ENCODE results near the gene TUBB2B. TPM values are rescaled to one million over a fixed set of nuclear protein-coding genes. Genes with fewer than 3 reads are reported as not detected.

The TUBB2B gene
- total RNA-seq, 1 experiment from 2014 or later: 0.86 TPM

DNA sequence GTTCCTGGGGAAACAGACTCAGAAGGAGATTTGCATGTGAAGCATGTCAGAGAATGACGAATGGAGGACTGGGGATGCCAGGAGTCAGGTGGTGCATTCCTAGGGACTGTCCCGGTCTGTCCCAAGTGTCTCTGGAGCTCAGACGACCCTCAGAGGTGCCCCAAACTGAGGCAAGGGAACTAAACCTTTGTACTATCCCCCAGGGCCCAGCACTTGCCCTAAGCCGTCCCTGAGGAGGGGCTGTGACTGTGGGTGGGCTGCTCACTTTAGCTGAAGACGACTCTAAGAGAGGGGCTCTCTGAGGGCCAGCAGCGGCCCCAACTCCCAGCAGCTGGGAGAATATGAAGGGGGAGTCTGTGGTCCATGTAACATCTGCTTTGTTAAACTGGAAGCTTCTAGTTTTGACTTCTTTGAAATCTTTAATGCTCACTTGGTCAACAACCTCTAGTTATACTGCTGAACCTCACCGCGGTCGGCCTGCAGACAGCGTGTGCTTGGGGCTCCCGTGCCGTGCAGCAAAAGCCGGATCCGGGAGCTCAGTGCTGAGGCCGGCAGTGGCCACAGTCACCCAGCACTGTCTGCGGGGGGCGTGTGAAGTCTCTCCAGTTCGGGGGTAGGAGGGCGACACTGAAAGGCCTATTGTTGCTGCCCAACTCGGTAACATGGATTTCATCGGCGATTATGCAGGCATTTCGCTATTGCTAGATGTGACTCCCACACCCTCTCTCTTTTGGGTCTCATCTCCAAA lies 34.2 kb downstream of the TUBB2B start:
- ChIA-PET CTCF (no interaction called here), POLR2A (no interaction called here), RAD21 (ENCODE audit: low non-redundant PET in 1 of 2, low total read pairs in 2 of 2, uncharacterized antibody in 2 of 2, unreplicated experiment in 2 of 2) (no interaction called here)
- BruUV-seq (replicated peaks): no TSS peak
- H3K27ac ChIP-seq (ENCODE audit: low read depth, low read length): no peak overlapping the region
- H2AFZ ChIP-seq (ENCODE audit: low read depth, low read length, poor library complexity, severe bottlenecking): no peak overlapping the region
- no peaks in the 10 kb centered on the region for H3K79me2 ChIP-seq (ENCODE audit: insufficient read depth, low read length)
- TF ChIP-seq SRF (IDR thresholded peaks at IDR 0.05; ENCODE audit: low read depth): no peak
- TF ChIP-seq RAD21 (IDR thresholded peaks at IDR 0.05; ENCODE audit: low read depth): no peak
- TF ChIP-seq EZH2phosphoT487 (IDR thresholded peaks at IDR 0.05; ENCODE audit: borderline replicate concordance): no peak
- TF ChIP-seq CEBPB (IDR thresholded peaks at IDR 0.05; ENCODE audit: low read depth): no peak
- TF ChIP-seq, protein P1, sequence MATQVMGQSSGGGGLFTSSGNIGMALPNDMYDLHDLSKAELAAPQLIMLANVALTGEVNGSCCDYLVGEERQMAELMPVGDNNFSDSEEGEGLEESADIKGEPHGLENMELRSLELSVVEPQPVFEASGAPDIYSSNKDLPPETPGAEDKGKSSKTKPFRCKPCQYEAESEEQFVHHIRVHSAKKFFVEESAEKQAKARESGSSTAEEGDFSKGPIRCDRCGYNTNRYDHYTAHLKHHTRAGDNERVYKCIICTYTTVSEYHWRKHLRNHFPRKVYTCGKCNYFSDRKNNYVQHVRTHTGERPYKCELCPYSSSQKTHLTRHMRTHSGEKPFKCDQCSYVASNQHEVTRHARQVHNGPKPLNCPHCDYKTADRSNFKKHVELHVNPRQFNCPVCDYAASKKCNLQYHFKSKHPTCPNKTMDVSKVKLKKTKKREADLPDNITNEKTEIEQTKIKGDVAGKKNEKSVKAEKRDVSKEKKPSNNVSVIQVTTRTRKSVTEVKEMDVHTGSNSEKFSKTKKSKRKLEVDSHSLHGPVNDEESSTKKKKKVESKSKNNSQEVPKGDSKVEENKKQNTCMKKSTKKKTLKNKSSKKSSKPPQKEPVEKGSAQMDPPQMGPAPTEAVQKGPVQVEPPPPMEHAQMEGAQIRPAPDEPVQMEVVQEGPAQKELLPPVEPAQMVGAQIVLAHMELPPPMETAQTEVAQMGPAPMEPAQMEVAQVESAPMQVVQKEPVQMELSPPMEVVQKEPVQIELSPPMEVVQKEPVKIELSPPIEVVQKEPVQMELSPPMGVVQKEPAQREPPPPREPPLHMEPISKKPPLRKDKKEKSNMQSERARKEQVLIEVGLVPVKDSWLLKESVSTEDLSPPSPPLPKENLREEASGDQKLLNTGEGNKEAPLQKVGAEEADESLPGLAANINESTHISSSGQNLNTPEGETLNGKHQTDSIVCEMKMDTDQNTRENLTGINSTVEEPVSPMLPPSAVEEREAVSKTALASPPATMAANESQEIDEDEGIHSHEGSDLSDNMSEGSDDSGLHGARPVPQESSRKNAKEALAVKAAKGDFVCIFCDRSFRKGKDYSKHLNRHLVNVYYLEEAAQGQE (IDR thresholded peaks at IDR 0.05; ENCODE audit: low read depth): no peak
- TF ChIP-seq JUND (IDR thresholded peaks at IDR 0.05): no peak
- TF ChIP-seq, protein P2, sequence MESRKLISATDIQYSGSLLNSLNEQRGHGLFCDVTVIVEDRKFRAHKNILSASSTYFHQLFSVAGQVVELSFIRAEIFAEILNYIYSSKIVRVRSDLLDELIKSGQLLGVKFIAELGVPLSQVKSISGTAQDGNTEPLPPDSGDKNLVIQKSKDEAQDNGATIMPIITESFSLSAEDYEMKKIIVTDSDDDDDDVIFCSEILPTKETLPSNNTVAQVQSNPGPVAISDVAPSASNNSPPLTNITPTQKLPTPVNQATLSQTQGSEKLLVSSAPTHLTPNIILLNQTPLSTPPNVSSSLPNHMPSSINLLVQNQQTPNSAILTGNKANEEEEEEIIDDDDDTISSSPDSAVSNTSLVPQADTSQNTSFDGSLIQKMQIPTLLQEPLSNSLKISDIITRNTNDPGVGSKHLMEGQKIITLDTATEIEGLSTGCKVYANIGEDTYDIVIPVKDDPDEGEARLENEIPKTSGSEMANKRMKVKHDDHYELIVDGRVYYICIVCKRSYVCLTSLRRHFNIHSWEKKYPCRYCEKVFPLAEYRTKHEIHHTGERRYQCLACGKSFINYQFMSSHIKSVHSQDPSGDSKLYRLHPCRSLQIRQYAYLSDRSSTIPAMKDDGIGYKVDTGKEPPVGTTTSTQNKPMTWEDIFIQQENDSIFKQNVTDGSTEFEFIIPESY (IDR thresholded peaks at IDR 0.05; ENCODE audit: extremely low read depth, insufficient replicate concordance, low read length): no peak
- TF ChIP-seq YY1 (IDR thresholded peaks at IDR 0.05; ENCODE audit: extremely low read depth, insufficient replicate concordance, low read depth, low read length): no peak
- TF ChIP-seq, protein P3, sequence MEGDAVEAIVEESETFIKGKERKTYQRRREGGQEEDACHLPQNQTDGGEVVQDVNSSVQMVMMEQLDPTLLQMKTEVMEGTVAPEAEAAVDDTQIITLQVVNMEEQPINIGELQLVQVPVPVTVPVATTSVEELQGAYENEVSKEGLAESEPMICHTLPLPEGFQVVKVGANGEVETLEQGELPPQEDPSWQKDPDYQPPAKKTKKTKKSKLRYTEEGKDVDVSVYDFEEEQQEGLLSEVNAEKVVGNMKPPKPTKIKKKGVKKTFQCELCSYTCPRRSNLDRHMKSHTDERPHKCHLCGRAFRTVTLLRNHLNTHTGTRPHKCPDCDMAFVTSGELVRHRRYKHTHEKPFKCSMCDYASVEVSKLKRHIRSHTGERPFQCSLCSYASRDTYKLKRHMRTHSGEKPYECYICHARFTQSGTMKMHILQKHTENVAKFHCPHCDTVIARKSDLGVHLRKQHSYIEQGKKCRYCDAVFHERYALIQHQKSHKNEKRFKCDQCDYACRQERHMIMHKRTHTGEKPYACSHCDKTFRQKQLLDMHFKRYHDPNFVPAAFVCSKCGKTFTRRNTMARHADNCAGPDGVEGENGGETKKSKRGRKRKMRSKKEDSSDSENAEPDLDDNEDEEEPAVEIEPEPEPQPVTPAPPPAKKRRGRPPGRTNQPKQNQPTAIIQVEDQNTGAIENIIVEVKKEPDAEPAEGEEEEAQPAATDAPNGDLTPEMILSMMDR (IDR thresholded peaks at IDR 0.05 in 2 of 3, conservative IDR thresholded peaks at IDR 0.05 in 1 of 3; ENCODE audit: borderline replicate concordance in 1 of 3, insufficient read depth in 1 of 3, low read depth in 2 of 3, low read length in 2 of 3): no peak
- TF ChIP-seq TCF7L2 (IDR thresholded peaks at IDR 0.05; ENCODE audit: borderline replicate concordance, extremely low read depth, insufficient read depth, insufficient read length): no peak
- H4K20me1 ChIP-seq (ENCODE audit: insufficient read depth): no peaks in the 10 kb centered on the region
- H3K36me3 ChIP-seq (ENCODE audit: control insufficient read depth in 1 of 2, insufficient read depth in 2 of 2, low read length in 2 of 2): no peaks in the 10 kb centered on the region
- intact Hi-C loops (cut with micrococcal nuclease): no loop called here
- H3K9me2 ChIP-seq (ENCODE audit: insufficient read depth): no peaks in the 10 kb centered on the region
- H3K9me3 ChIP-seq (ENCODE audit: control insufficient read depth in 1 of 2, insufficient read depth in 1 of 2, low read depth in 1 of 2, low read length in 2 of 2): no peaks in the 10 kb centered on the region; a peak in 1 of 4 replicates
- no peak for DNase-seq (ENCODE audit: low read depth, low spot score)
- no peak for ATAC-seq
- no peak overlapping the region for H3K9ac ChIP-seq (ENCODE audit: low read length)
- no peak overlapping the region for H3K4me3 ChIP-seq (replicated peaks in 1 of 2; ENCODE audit: low read depth in 1 of 2, low read length in 2 of 2)
- no peaks in the 10 kb centered on the region for H3K27me3 ChIP-seq (ENCODE audit: insufficient read depth, low read length)
- peaks cover 15 to 36% of the 10 kb centered on the region in 2 experiments; a peak in 3 of 4 replicates for H3K4me1 ChIP-seq (ENCODE audit: control insufficient read depth in 1 of 2, insufficient read depth in 2 of 2, low read length in 2 of 2)
- no peak overlapping the region for H3K4me2 ChIP-seq (ENCODE audit: low read length)

All from HCT116 (cell line).